Measurements from ENCODE around the gene KLHL42.
A peak's percentile ranks its signal among the peaks of the same experiment; 100 is the strongest.
"Not testable (repeated sequence)": the region's sequence is repeated elsewhere in the genome, so short reads cannot be mapped to it uniquely, and the experiment has no call there.

The KLHL42 gene

GRCh38 chr12:27821259-27821973 lies 41.4 kb downstream of the KLHL42 start:
- DNase-seq, result peak; percentile 51

GRCh38 chr12:27822076-27822712 lies 42.2 kb downstream of the KLHL42 start:
- peak; percentile 70 for DNase-seq

- DNase-seq, result no peak
Measured at GRCh38 chr12:27823038-27823437, 43.0 kb downstream of the KLHL42 start.

- peak; percentile 23 for DNase-seq
Measured at GRCh38 chr12:27824126-27824842, 44.3 kb downstream of the KLHL42 start.

GRCh38 chr12:27826076-27826475 lies 46.0 kb downstream of the KLHL42 start:
- no peak for DNase-seq

- no peak for DNase-seq
Measured at GRCh38 chr12:27828196-27828595, 48.2 kb downstream of the KLHL42 start.

- DNase-seq, result no peak
Measured at GRCh38 chr12:27838543-27839185, 58.6 kb downstream of the KLHL42 start.

GRCh38 chr12:27840229-27840999 lies 60.4 kb downstream of the KLHL42 start:
- DNase-seq, result no peak

- no peak for DNase-seq
Measured at GRCh38 chr12:27841392-27841882, 61.4 kb downstream of the KLHL42 start.

- DNase-seq, result no peak
Measured at GRCh38 chr12:27843714-27844245, 63.7 kb downstream of the KLHL42 start.

- DNase-seq, result no peak
Measured at GRCh38 chr12:27844366-27845090, 64.5 kb downstream of the KLHL42 start.

GRCh38 chr12:27845187-27845586 lies 65.2 kb downstream of the KLHL42 start:
- no peak for DNase-seq

- not testable (repeated sequence) for DNase-seq
Measured at GRCh38 chr12:27845706-27846105, 65.7 kb downstream of the KLHL42 start.

- not testable (repeated sequence) for DNase-seq
Measured at GRCh38 chr12:27847293-27847692, 67.3 kb downstream of the KLHL42 start.

GRCh38 chr12:27851311-27851710 lies 71.3 kb downstream of the KLHL42 start:
- no peak for DNase-seq

GRCh38 chr12:27852117-27852516 lies 72.1 kb downstream of the KLHL42 start:
- no peak for DNase-seq
